H1 (cell line): Measurements from ENCODE around the gene IFI27L1. TPM values are rescaled to one million over a fixed set of nuclear protein-coding genes. Genes with fewer than 3 reads are reported as not detected.

ENCODE experiments used
- CTCF ChIA-PET: fragments of 300-600 bp; sonication (Branson Sonifier 250); formaldehyde crosslinking; loops from one replicate; lab custom pipeline; 2021; ENCODE audit not compliant: partially characterized antibody; lab: Charles Lee
- POLR2A ChIA-PET: fragments of 300-600 bp; sonication (Branson Sonifier 250); formaldehyde crosslinking; loops from one replicate; lab custom pipeline; 2021; ENCODE audit warnings: inconsistent platforms; ENCODE audit not compliant: partially characterized antibody; lab: Charles Lee
- DNase-seq, 2 experiments: peaks; one replicate each; pipeline versions ENCODE4 v3.0.0 to v3.0.0-alpha.2; 2010 to 2022; ENCODE audit warnings: low spot score in 2 of 2, low read depth in 1 of 2, mixed read lengths in 1 of 2
- FAIRE-seq: peaks from 2 replicates; lab custom pipeline; 2011; peaks lifted over from hg19 to GRCh38; lab: Jason Lieb, UNC
- H2AFZ ChIP-seq: 2 replicates; pipeline ENCODE4 v1.8.1; 2012; ENCODE audit warnings: low read length, inconsistent platforms
- H2AK5ac ChIP-seq: 2 replicates; pipeline ENCODE4 v1.6.1; 2013; ENCODE audit warnings: low read depth, low read length
- H2BK120ac ChIP-seq: replicated peaks from 2 replicates; pipeline ENCODE3; 2013; ENCODE audit warnings: low read depth, low read length, inconsistent platforms
- H2BK12ac ChIP-seq: 2 replicates; pipeline ENCODE4 v1.6.1; 2013; ENCODE audit warnings: low read depth, low read length
- H2BK15ac ChIP-seq: 2 replicates; pipeline ENCODE4 v1.6.1; 2013; ENCODE audit warnings: low read length
- H2BK20ac ChIP-seq: 2 replicates; pipeline ENCODE4 v1.6.1; 2013; ENCODE audit warnings: low read length
- H2BK5ac ChIP-seq: 2 replicates; pipeline ENCODE4 v1.6.1; 2013; ENCODE audit warnings: low read depth, low read length
- H3K14ac ChIP-seq: 2 replicates; pipeline ENCODE4 v1.6.1; 2013; ENCODE audit warnings: inconsistent platforms; ENCODE audit not compliant: insufficient read length
- H3K18ac ChIP-seq: 2 replicates; pipeline ENCODE4 v1.6.1; 2013; ENCODE audit warnings: low read length; ENCODE audit errors: extremely low read depth
- H3K23ac ChIP-seq: 2 replicates; pipeline ENCODE4 v1.6.1; 2013; ENCODE audit warnings: inconsistent platforms; ENCODE audit not compliant: insufficient read length
- H3K23me2 ChIP-seq: 2 replicates; pipeline ENCODE4 v1.6.1; 2013; ENCODE audit warnings: low read depth, low read length
- H3K27ac ChIP-seq: 2 replicates; pipeline ENCODE4 v1.6.1; 2011; ENCODE audit warnings: low read depth, low read length, inconsistent platforms
- H3K27me3 ChIP-seq, 4 experiments: replicated peaks in 1 of 4; 1 replicate in 1 of 4; 2 replicates in 3 of 4; pipeline versions ENCODE4 v1.6.1 to v1.8.1; 2011 to 2013; ENCODE audit warnings: low read length in 3 of 4, mild to moderate bottlenecking in 3 of 4, inconsistent platforms in 2 of 4, mixed read lengths in 2 of 4, moderate library complexity in 1 of 4; ENCODE audit not compliant: control insufficient read depth in 3 of 4, insufficient read depth in 3 of 4; ENCODE audit errors: extremely low read depth in 1 of 4
- H3K36me3 ChIP-seq, 4 experiments: 2 replicates each; pipeline versions ENCODE4 v1.6.1 to v1.8.1; 2011 to 2013; ENCODE audit warnings: mild to moderate bottlenecking in 4 of 4, low read length in 3 of 4, moderate library complexity in 2 of 4, control low read depth in 1 of 4, inconsistent platforms in 1 of 4; ENCODE audit not compliant: insufficient read depth in 4 of 4, control insufficient read depth in 2 of 4
- H3K4ac ChIP-seq: replicated peaks from 2 replicates; pipeline ENCODE3; 2013; ENCODE audit warnings: low read length, low read depth, mixed read lengths, inconsistent platforms; ENCODE audit not compliant: insufficient read length
- H3K4me1 ChIP-seq, 4 experiments: replicated peaks in 1 of 4; 1 replicate in 1 of 4; 2 replicates in 3 of 4; pipeline versions ENCODE4 v1.6.1 to v1.8.1; 2011 to 2013; ENCODE audit warnings: low read length in 3 of 4, inconsistent platforms in 2 of 4, mixed read lengths in 1 of 4; ENCODE audit not compliant: insufficient read depth in 4 of 4, control insufficient read depth in 3 of 4
- H3K4me2 ChIP-seq, 2 experiments: 2 replicates each; pipeline versions ENCODE4 v1.6.1 to v1.8.1; 2011 to 2013; ENCODE audit warnings: low read depth in 2 of 2, low read length in 2 of 2, control low read depth in 1 of 2, inconsistent platforms in 1 of 2, mild to moderate bottlenecking in 1 of 2; ENCODE audit not compliant: insufficient read depth in 1 of 2
- H3K4me3 ChIP-seq, 4 experiments: fragments of 200-600, 300-600 bp in 1 of 4; sonication (generic), shearing (Covaris generic), sonication (Bioruptor Twin) in 1 of 4; 2 replicates each; pipeline versions ENCODE4 v1.5.1 to v1.8.1; 2011 to 2016; ENCODE audit warnings: low read length in 4 of 4, low read depth in 3 of 4, control low read depth in 2 of 4, inconsistent platforms in 2 of 4, mild to moderate bottlenecking in 2 of 4, mixed read lengths in 1 of 4, moderate library complexity in 1 of 4; ENCODE audit not compliant: insufficient read depth in 2 of 4; ENCODE audit errors: extremely low read depth in 1 of 4
- H3K56ac ChIP-seq: replicated peaks from 2 replicates; pipeline ENCODE3; 2013; ENCODE audit warnings: low read depth, mild to moderate bottlenecking, mixed read lengths, low read length, inconsistent platforms; ENCODE audit not compliant: insufficient read length
- H3K79me1 ChIP-seq: 2 replicates; pipeline ENCODE4 v1.6.1; 2013; ENCODE audit warnings: low read depth, low read length, control low read depth
- H3K79me2 ChIP-seq, 2 experiments: 2 replicates each; pipeline versions ENCODE4 v1.6.1 to v1.8.1; 2012 to 2013; ENCODE audit warnings: low read length in 2 of 2, mild to moderate bottlenecking in 2 of 2, inconsistent platforms in 1 of 2; ENCODE audit not compliant: insufficient read depth in 2 of 2, control insufficient read depth in 1 of 2
- H3K9ac ChIP-seq, 4 experiments: replicated peaks in 1 of 4; 1 replicate in 1 of 4; 2 replicates in 3 of 4; pipeline versions ENCODE4 v1.6.1 to v1.8.1; 2011 to 2013; ENCODE audit warnings: low read depth in 3 of 4, low read length in 3 of 4, control low read depth in 2 of 4, mild to moderate bottlenecking in 2 of 4, moderate library complexity in 2 of 4, inconsistent platforms in 1 of 4; ENCODE audit errors: extremely low read depth in 1 of 4
- H3K9me3 ChIP-seq, 2 experiments: 2 replicates each; pipeline versions ENCODE4 v1.6.1 to v1.8.1; 2012 to 2013; ENCODE audit warnings: mild to moderate bottlenecking in 2 of 2, moderate library complexity in 2 of 2, control low read depth in 1 of 2, inconsistent platforms in 1 of 2, low read depth in 1 of 2, low read length in 1 of 2, mixed read lengths in 1 of 2; ENCODE audit not compliant: insufficient read depth in 2 of 2
- H4K20me1 ChIP-seq, 2 experiments: replicated peaks in 1 of 2; 2 replicates each; pipeline versions ENCODE3 to v1.8.1; 2011 to 2013; ENCODE audit warnings: inconsistent platforms in 2 of 2, low read length in 2 of 2, mild to moderate bottlenecking in 1 of 2; ENCODE audit not compliant: insufficient read depth in 2 of 2, control insufficient read depth in 1 of 2
- H4K5ac ChIP-seq: 2 replicates; pipeline ENCODE4 v1.6.1; 2013; ENCODE audit warnings: low read length, low read depth, mixed read lengths, inconsistent platforms; ENCODE audit not compliant: insufficient read length
- H4K8ac ChIP-seq: 2 replicates; pipeline ENCODE4 v1.8.0; 2013; ENCODE audit warnings: mild to moderate bottlenecking, moderate library complexity, low read length, inconsistent platforms; ENCODE audit not compliant: insufficient read depth; ENCODE audit errors: extremely low read depth
- H4K91ac ChIP-seq: replicated peaks from 2 replicates; pipeline ENCODE3; 2013; ENCODE audit warnings: low read length, mixed read lengths, inconsistent platforms; ENCODE audit not compliant: insufficient read length
- KDM5A ChIP-seq: fragments of 200-600 bp; IDR thresholded peaks from 2 replicates; pipeline ENCODE4 v1.7.1; 2012; ENCODE audit warnings: mild to moderate bottlenecking, low read length, inconsistent platforms, mixed read lengths
- TCF12 ChIP-seq: IDR thresholded peaks from 2 replicates; pipeline ENCODE4 v1.6.1; 2011; ENCODE audit warnings: low read depth, mild to moderate bottlenecking, low read length
- ZNF274 ChIP-seq: IDR thresholded peaks from 2 replicates; pipeline ENCODE4 v1.7.0; 2012; ENCODE audit warnings: low read length, borderline replicate concordance; ENCODE audit errors: extremely low read depth
- WGBS, 2 experiments: shearing (Covaris generic) in 1 of 2; methylation state at CpG; one replicate each; pipeline versions ENCODE4 v1.1.6 to v1.1.7; 2013 to 2015; ENCODE audit warnings: low lambda C conversion rate in 2 of 2, mixed read lengths in 2 of 2, inconsistent platforms in 1 of 2, low coverage in 1 of 2, missing lambda C conversion rate in 1 of 2; ENCODE audit not compliant: insufficient replicate concordance in 2 of 2, insufficient coverage in 1 of 2, insufficient read length in 1 of 2; ENCODE audit errors: extremely low coverage in 1 of 2, missing lambda C conversion rate in 1 of 2; 5-methylcytosine and 5-hydroxymethylcytosine counted together
- polyA plus RNA-seq, 7 experiments: library from polyadenylated mRNA; depleted of rRNA in 3 of 7; stranded (reverse) in 5 of 7; unstranded in 2 of 7; fragments of >200 nt in 5 of 7; fragments of 200-250 nt in 2 of 7; gene quantifications; 1 replicate in 5 of 7; 2 replicates in 1 of 7; 4 replicates in 1 of 7; pipeline versions ENCODE4 v1.2.1 to v1.2.3, GENCODE V29; 2011 to 2013; ENCODE audit warnings: missing spikeins in 2 of 7, mixed read lengths in 2 of 7
- total RNA-seq: library from RNA; stranded (reverse); fragmentation: NEBNext Ultra II Directional; extraction: Animal tissue kit (Norgen Biotek cat#: 25700); gene quantifications from 2 replicates; pipeline ENCODE4 v1.2.1, GENCODE V29; 2021

Gene IFI27L1
- total and polyA plus RNA-seq, 2 of the 8 experiments (the other 6 are each of a cell fraction or from before 2014, with no cell fraction given), result 21.2 to 30.5 TPM

GRCh38 chr14:94077823-94078222, 3.3 kb upstream of the IFI27L1 start:
- H3K4me2 ChIP-seq, result no peak overlapping the region; a peak in 1 of 4 replicates
- H3K9me3 ChIP-seq, result no peaks in the 10 kb centered on the region
- peaks cover 10 to 14% of the 10 kb centered on the region in 2 experiments for H4K20me1 ChIP-seq
- peaks cover 0 to 12% (median 0%) of the 10 kb centered on the region in 4 experiments; a peak in 1 of 7 replicates for H3K4me1 ChIP-seq
- H2AFZ ChIP-seq, result no peak overlapping the region
- WGBS, 2 experiments, result 90% methylated on average over 5 of the region's 5 CpGs; no CpG with 5 or more reads in 1 of the 2 experiments
- no peak overlapping the region for H2BK5ac ChIP-seq
- H2BK12ac ChIP-seq, result no peak overlapping the region
- H3K23me2 ChIP-seq, result peaks cover 5% of the 10 kb centered on the region
- no peak overlapping the region for H3K18ac ChIP-seq
- H2AK5ac ChIP-seq, result no peak overlapping the region
- H3K27me3 ChIP-seq, result no peaks in the 10 kb centered on the region
- no peak overlapping the region for H4K5ac ChIP-seq
- H3K23ac ChIP-seq, result no peak overlapping the region
- no peak overlapping the region for H3K4me3 ChIP-seq
- H4K91ac ChIP-seq, result no peak overlapping the region
- TF ChIP-seq TCF12 (no peak), ZNF274 (no peak), KDM5A (no peak)
- ChIA-PET POLR2A (no interaction called here), CTCF (interaction anchor here (1.6 kb wide), 1 partner anchor 59 kb away, joined by 5 read pairs; no protein-coding TSS in a partner anchor)
- H3K36me3 ChIP-seq, result peaks cover 7 to 37% (median 15%) of the 10 kb centered on the region in 4 experiments
- H4K8ac ChIP-seq, result no peak overlapping the region
- no peak overlapping the region for H3K9ac ChIP-seq
- peaks cover 7% of the 10 kb centered on the region; the same call in 1 of the 2 replicates for H3K79me1 ChIP-seq
- H3K79me2 ChIP-seq, result peaks cover 29 to 80% of the 10 kb centered on the region in 2 experiments
- H2BK15ac ChIP-seq, result no peak overlapping the region
- no peak overlapping the region for H2BK120ac ChIP-seq
- DNase-seq (no peak), FAIRE-seq (no peak)
- H3K56ac ChIP-seq, result no peak overlapping the region
- H2BK20ac ChIP-seq, result no peak overlapping the region
- no peak overlapping the region for H3K14ac ChIP-seq
- H3K4ac ChIP-seq, result no peak overlapping the region
- no peak overlapping the region for H3K27ac ChIP-seq
